CD4-positive, alpha-beta T cell treated with Interleukin-10 for 1 hour (primary cell): ENCODE measurements around the gene GRM8.

Experiments used
- DNase-seq: peaks from one replicate; pipeline ENCODE4 v3.0.0-alpha.2; 2020

GRM8 gene

GRCh38 chr7:126495001-126495400 is 757.7 kb downstream of the GRM8 start:
- DNase-seq: no peak

- no peak for DNase-seq
Measured at GRCh38 chr7:126493801-126494200, 758.9 kb downstream of the GRM8 start.

- DNase-seq: no peak
Measured at GRCh38 chr7:126489874-126490273, 762.9 kb downstream of the GRM8 start.

- DNase-seq: no peak
Measured at GRCh38 chr7:126487728-126488442, 764.9 kb downstream of the GRM8 start.

- DNase-seq: no peak
Measured at GRCh38 chr7:126486806-126487205, 765.9 kb downstream of the GRM8 start.

GRCh38 chr7:126485791-126486190 is 767.0 kb downstream of the GRM8 start:
- no peak for DNase-seq

GRCh38 chr7:126483972-126484371 is 768.8 kb downstream of the GRM8 start:
- no peak for DNase-seq

GRCh38 chr7:126472825-126473224 is 779.9 kb downstream of the GRM8 start:
- DNase-seq: no peak

- no peak for DNase-seq
Measured at GRCh38 chr7:126462405-126462804, 790.3 kb downstream of the GRM8 start.

GRCh38 chr7:126460664-126461063 is 792.1 kb downstream of the GRM8 start:
- no peak for DNase-seq

GRCh38 chr7:126453104-126453503 is 799.6 kb downstream of the GRM8 start:
- no peak for DNase-seq

- DNase-seq: no peak
Measured at GRCh38 chr7:126450269-126450671, 802.5 kb downstream of the GRM8 start.

GRCh38 chr7:126449611-126450268 is 803.0 kb downstream of the GRM8 start:
- no peak for DNase-seq

- no peak for DNase-seq
Measured at GRCh38 chr7:126447984-126448383, 804.8 kb downstream of the GRM8 start.

- DNase-seq: no peak
Measured at GRCh38 chr7:126445991-126446390, 806.8 kb downstream of the GRM8 start.

- no peak for DNase-seq
Measured at GRCh38 chr7:126443951-126444350, 808.8 kb downstream of the GRM8 start.

- no peak for DNase-seq
Measured at GRCh38 chr7:126442908-126443307, 809.8 kb downstream of the GRM8 start.

GRCh38 chr7:126441745-126442144 is 811.0 kb downstream of the GRM8 start:
- DNase-seq: no peak

- no peak for DNase-seq
Measured at GRCh38 chr7:126440542-126440941, 812.2 kb downstream of the GRM8 start.

- no peak for DNase-seq
Measured at GRCh38 chr7:126436213-126436868, 816.4 kb downstream of the GRM8 start.

GRCh38 chr7:126426652-126427051 is 826.1 kb downstream of the GRM8 start:
- DNase-seq: no peak

- no peak for DNase-seq
Measured at GRCh38 chr7:126424985-126425384, 827.8 kb downstream of the GRM8 start.

GRCh38 chr7:126419047-126419446 is 833.7 kb downstream of the GRM8 start:
- DNase-seq: no peak

GRCh38 chr7:126411821-126412383 is 840.8 kb downstream of the GRM8 start:
- no peak for DNase-seq
